SK-N-SH treated with all-trans-retinoic acid at 6 μM for 48 hours (cell line): Measurements from ENCODE around the gene AR.

Source experiments
- ATAC-seq: fragments of 200-7000 bp; cut with Tn5 transposase; 3 replicates; pipeline ENCODE4 v1.9.1; 2020; ENCODE audit warnings: mild to moderate bottlenecking, moderate library complexity
- ARNTL ChIP-seq: fragments of 450-650 bp; formaldehyde crosslinking; IDR thresholded peaks from 2 replicates; pipeline ENCODE4 v1.5.0; 2020; ENCODE audit warnings: low read depth, mild to moderate bottlenecking, moderate library complexity, borderline replicate concordance
- CSDC2 ChIP-seq: fragments of 250-450 bp; sonication (Bioruptor Pico); IDR thresholded peaks from 2 replicates; pipeline ENCODE4 v1.5.0; 2020; ENCODE audit warnings: mild to moderate bottlenecking, moderate library complexity
- CSRNP3 ChIP-seq: fragments of 250-450 bp; sonication (Bioruptor Pico); IDR thresholded peaks from 2 replicates; pipeline ENCODE4 v1.5.1; 2021; ENCODE audit warnings: mild to moderate bottlenecking, moderate library complexity
- ESRRG ChIP-seq: fragments of 250-450 bp; sonication (Bioruptor Pico); IDR thresholded peaks from 2 replicates; pipeline ENCODE4 v1.6.1; 2021; ENCODE audit warnings: mild to moderate bottlenecking
- GLIS3 ChIP-seq: fragments of 250-450 bp; sonication (Bioruptor Pico); IDR thresholded peaks from 2 replicates; pipeline ENCODE4 v1.5.0; 2020; ENCODE audit warnings: mild to moderate bottlenecking, moderate library complexity
- ISL1 ChIP-seq: fragments of 250-450 bp; sonication (Bioruptor Pico); IDR thresholded peaks from 2 replicates; pipeline ENCODE4 v2.1.2; 2022; ENCODE audit warnings: mild to moderate bottlenecking, moderate library complexity
- OSR1 ChIP-seq: fragments of 250-450 bp; sonication (Bioruptor Pico); IDR thresholded peaks from 2 replicates; pipeline ENCODE4 v1.8.0; 2022; ENCODE audit warnings: moderate library complexity, mild to moderate bottlenecking, inconsistent platforms
- POU6F1 ChIP-seq: fragments of 250-450 bp; sonication (Bioruptor Pico); IDR thresholded peaks from 2 replicates; pipeline ENCODE4 v1.8.0; 2021; ENCODE audit warnings: low read depth, mild to moderate bottlenecking, moderate library complexity, borderline replicate concordance
- PPARA ChIP-seq: fragments of 250-450 bp; sonication (Bioruptor Pico); IDR thresholded peaks from 2 replicates; pipeline ENCODE4 v1.5.0; 2020; ENCODE audit warnings: mild to moderate bottlenecking, borderline replicate concordance
- RARB ChIP-seq: fragments of 250-450 bp; sonication (Bioruptor Pico); IDR thresholded peaks from 2 replicates; pipeline ENCODE4 v1.8.0; 2021; ENCODE audit warnings: mild to moderate bottlenecking, moderate library complexity
- SNAI2 ChIP-seq: fragments of 250-450 bp; sonication (Bioruptor Pico); IDR thresholded peaks from 2 replicates; pipeline ENCODE4 v1.5.0; 2020; ENCODE audit warnings: mild to moderate bottlenecking, moderate library complexity
- TCF4 ChIP-seq: fragments of 250-450 bp; sonication (Bioruptor Pico); IDR thresholded peaks from 2 replicates; pipeline ENCODE4 v1.8.0; 2021; ENCODE audit warnings: mild to moderate bottlenecking, moderate library complexity, borderline replicate concordance
- TOX ChIP-seq: fragments of 250-450 bp; sonication (Bioruptor Pico); IDR thresholded peaks from 2 replicates; pipeline ENCODE4 v1.8.0; 2021; ENCODE audit warnings: mild to moderate bottlenecking, moderate library complexity, borderline replicate concordance
- ZFP3 ChIP-seq: fragments of 250-450 bp; sonication (Bioruptor Pico); IDR thresholded peaks from 2 replicates; pipeline ENCODE4 v1.5.0; 2020; ENCODE audit warnings: mild to moderate bottlenecking, moderate library complexity
- ZFP30 ChIP-seq: fragments of 450-650 bp; formaldehyde crosslinking; IDR thresholded peaks from 2 replicates; pipeline ENCODE4 v1.5.0; 2022; ENCODE audit warnings: mild to moderate bottlenecking, moderate library complexity
- ZNF565 ChIP-seq: fragments of 450-650 bp; formaldehyde crosslinking; conservative IDR thresholded peaks from 2 replicates; pipeline ENCODE4 v1.5.0; 2020; ENCODE audit warnings: low read depth, mild to moderate bottlenecking, moderate library complexity
- ZNF70 ChIP-seq: fragments of 450-650 bp; formaldehyde crosslinking; IDR thresholded peaks from 2 replicates; pipeline ENCODE4 v1.5.0; 2020; ENCODE audit warnings: mild to moderate bottlenecking, moderate library complexity
- ZNF8 ChIP-seq: fragments of 450-650 bp; formaldehyde crosslinking; IDR thresholded peaks from 2 replicates; pipeline ENCODE4 v1.5.0; 2020; ENCODE audit warnings: mild to moderate bottlenecking, moderate library complexity
- TF ChIP-seq, protein P1 (sequence below): fragments of 250-450 bp; sonication (Bioruptor Pico); IDR thresholded peaks from 2 replicates; pipeline ENCODE4 v1.5.1; 2020; ENCODE audit warnings: low read depth, mild to moderate bottlenecking, moderate library complexity
- TF ChIP-seq, protein P2 (sequence below): fragments of 250-450 bp; sonication (Bioruptor Pico); IDR thresholded peaks from 2 replicates; pipeline ENCODE4 v1.5.0; 2020; ENCODE audit warnings: mild to moderate bottlenecking, moderate library complexity
- TF ChIP-seq, protein P3 (sequence below): fragments of 250-450 bp; sonication (Bioruptor Pico); IDR thresholded peaks from 2 replicates; pipeline ENCODE4 v1.8.0; 2020; ENCODE audit warnings: mild to moderate bottlenecking, moderate library complexity, borderline replicate concordance

Gene AR

DNA sequence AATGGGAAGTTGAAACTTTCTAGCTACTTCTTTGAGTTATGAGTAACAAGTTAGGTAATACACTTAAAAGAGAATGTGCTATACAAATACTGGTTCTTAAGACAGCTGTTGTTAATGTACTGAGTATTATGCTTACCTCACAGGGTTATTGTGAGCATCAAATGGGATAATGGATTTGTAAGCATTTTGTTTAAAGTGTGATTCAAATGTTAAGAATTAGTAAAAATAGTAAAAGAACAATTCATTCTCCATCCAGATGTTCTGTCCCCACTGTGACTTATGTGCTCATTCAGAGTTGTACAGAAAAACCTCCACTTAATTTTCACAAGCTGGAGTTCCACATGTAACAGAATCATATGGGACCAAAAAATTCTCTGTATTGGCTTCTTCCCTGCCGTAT lies 63.6 kb downstream of the AR start (continued):
- no peak for TF ChIP-seq POU6F1
- no peak for TF ChIP-seq TOX (CRISPR knock-in tag)
- no peak for TF ChIP-seq ZNF70 (CRISPR knock-in tag)
- TF ChIP-seq ESRRG: no peak
- TF ChIP-seq, protein P1, sequence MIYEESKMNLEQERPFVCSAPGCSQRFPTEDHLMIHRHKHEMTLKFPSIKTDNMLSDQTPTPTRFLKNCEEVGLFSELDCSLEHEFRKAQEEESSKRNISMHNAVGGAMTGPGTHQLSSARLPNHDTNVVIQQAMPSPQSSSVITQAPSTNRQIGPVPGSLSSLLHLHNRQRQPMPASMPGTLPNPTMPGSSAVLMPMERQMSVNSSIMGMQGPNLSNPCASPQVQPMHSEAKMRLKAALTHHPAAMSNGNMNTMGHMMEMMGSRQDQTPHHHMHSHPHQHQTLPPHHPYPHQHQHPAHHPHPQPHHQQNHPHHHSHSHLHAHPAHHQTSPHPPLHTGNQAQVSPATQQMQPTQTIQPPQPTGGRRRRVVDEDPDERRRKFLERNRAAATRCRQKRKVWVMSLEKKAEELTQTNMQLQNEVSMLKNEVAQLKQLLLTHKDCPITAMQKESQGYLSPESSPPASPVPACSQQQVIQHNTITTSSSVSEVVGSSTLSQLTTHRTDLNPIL (CRISPR knock-in tag): no peak
- TF ChIP-seq, all 23 proteins: peak for 0

- no peak for ATAC-seq
Observed at GRCh38 chrX:67610282-67610681, 66.5 kb downstream of the AR start.

DNA sequence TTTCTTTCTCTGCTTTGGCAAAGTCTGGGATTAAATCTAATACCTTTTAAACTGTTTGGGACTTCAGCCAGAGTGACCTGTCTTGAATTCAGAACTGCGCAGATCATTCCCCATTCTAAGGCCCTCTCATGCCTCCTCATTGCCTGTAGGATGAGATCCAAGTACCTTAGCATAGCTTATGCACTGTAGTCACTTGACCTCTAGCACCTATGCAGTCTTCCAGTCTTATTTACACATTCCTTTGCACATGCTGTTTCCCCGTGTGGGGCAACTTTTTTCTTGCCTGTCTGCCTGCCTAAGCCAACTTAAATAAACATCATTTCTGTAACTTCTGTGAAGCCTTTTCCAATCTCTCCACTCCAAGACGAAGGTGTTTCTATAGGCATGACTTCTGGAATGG lies 68.4 kb downstream of the AR start:
- ATAC-seq: no peak
- TF ChIP-seq ZNF8 (CRISPR knock-in tag) (no peak), ESRRG (no peak), GLIS3 (CRISPR knock-in tag) (no peak), POU6F1 (no peak), ZNF70 (CRISPR knock-in tag) (no peak)
- TF ChIP-seq, protein P2, sequence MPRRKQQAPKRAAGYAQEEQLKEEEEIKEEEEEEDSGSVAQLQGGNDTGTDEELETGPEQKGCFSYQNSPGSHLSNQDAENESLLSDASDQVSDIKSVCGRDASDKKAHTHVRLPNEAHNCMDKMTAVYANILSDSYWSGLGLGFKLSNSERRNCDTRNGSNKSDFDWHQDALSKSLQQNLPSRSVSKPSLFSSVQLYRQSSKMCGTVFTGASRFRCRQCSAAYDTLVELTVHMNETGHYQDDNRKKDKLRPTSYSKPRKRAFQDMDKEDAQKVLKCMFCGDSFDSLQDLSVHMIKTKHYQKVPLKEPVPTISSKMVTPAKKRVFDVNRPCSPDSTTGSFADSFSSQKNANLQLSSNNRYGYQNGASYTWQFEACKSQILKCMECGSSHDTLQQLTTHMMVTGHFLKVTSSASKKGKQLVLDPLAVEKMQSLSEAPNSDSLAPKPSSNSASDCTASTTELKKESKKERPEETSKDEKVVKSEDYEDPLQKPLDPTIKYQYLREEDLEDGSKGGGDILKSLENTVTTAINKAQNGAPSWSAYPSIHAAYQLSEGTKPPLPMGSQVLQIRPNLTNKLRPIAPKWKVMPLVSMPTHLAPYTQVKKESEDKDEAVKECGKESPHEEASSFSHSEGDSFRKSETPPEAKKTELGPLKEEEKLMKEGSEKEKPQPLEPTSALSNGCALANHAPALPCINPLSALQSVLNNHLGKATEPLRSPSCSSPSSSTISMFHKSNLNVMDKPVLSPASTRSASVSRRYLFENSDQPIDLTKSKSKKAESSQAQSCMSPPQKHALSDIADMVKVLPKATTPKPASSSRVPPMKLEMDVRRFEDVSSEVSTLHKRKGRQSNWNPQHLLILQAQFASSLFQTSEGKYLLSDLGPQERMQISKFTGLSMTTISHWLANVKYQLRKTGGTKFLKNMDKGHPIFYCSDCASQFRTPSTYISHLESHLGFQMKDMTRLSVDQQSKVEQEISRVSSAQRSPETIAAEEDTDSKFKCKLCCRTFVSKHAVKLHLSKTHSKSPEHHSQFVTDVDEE (CRISPR knock-in tag): no peak
- TF ChIP-seq, protein P1 (CRISPR knock-in tag): no peak

More at GRCh38 chrX:67610282-67610681, 66.5 kb downstream of the AR start:
- TF ChIP-seq ZNF565 (CRISPR knock-in tag) (no peak), ARNTL (CRISPR knock-in tag) (no peak), ZFP30 (CRISPR knock-in tag) (no peak), OSR1 (CRISPR knock-in tag) (no peak), PPARA (CRISPR knock-in tag) (no peak), CSRNP3 (no peak), TCF4 (no peak), ZNF70 (CRISPR knock-in tag) (no peak), ISL1 (CRISPR knock-in tag) (no peak), GLIS3 (CRISPR knock-in tag) (no peak), ZFP3 (CRISPR knock-in tag) (no peak), SNAI2 (no peak), ZNF8 (CRISPR knock-in tag) (no peak), RARB (no peak), CSDC2 (CRISPR knock-in tag) (no peak), POU6F1 (no peak)
- TF ChIP-seq, protein P1 (CRISPR knock-in tag): no peak
- TF ChIP-seq, protein P3, sequence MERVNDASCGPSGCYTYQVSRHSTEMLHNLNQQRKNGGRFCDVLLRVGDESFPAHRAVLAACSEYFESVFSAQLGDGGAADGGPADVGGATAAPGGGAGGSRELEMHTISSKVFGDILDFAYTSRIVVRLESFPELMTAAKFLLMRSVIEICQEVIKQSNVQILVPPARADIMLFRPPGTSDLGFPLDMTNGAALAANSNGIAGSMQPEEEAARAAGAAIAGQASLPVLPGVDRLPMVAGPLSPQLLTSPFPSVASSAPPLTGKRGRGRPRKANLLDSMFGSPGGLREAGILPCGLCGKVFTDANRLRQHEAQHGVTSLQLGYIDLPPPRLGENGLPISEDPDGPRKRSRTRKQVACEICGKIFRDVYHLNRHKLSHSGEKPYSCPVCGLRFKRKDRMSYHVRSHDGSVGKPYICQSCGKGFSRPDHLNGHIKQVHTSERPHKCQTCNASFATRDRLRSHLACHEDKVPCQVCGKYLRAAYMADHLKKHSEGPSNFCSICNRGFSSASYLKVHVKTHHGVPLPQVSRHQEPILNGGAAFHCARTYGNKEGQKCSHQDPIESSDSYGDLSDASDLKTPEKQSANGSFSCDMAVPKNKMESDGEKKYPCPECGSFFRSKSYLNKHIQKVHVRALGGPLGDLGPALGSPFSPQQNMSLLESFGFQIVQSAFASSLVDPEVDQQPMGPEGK (CRISPR knock-in tag): no peak
